HUDEP-2 (cell line): Measurements from ENCODE around the gene FBXO17.
A peak's percentile ranks its signal among the peaks of the same experiment; 100 is the strongest.
"Not testable (repeated sequence)": the region's sequence is repeated elsewhere in the genome, so short reads cannot be mapped to it uniquely, and the experiment has no call there.

ENCODE experiments used
- DNase-seq, 76 experiments: peaks; one replicate each; lab custom pipeline; 2025; ENCODE audit not compliant: unreplicated experiment in 76 of 76; lab: John Stamatoyannopoulos, UW

Gene FBXO17

GRCh38 chr19:38980583-38981374 lies 5.2 kb upstream of the FBXO17 start:
- no peak for DNase-seq

- DNase-seq = peak in 29 of 76 experiments; percentile 3 to 68 (median 29)
Observed at GRCh38 chr19:38979812-38980211, 4.3 kb upstream of the FBXO17 start.

GRCh38 chr19:38978326-38978689 lies 2.8 kb upstream of the FBXO17 start:
- no peak for DNase-seq

- no peak for DNase-seq
Observed at GRCh38 chr19:38977445-38978325, 2.1 kb upstream of the FBXO17 start.

DNA sequence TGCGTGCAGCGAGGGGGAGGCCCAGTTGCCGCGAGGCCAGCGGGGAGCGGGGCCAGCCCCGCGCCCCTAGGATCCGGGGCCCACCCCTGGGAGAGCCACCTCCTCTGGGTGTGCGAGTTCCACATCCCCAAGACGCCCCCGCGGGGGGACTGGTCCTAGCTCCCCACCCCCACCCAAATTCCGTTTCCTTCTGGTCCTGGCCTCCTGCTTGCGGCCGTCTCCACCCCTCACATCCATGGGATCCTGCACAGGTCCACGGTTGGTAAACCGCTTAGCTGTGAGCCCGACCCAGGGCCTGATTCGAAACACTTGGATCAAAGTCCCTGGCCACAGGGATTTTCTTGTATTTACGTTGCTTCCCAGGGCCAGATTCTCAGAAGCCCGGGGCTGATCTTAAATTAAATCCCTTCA lies 324 bp upstream of the FBXO17 start:
- no peak for DNase-seq

- no peak for DNase-seq
Observed at GRCh38 chr19:38974624-38975213, 823 bp downstream of the FBXO17 start.

DNA sequence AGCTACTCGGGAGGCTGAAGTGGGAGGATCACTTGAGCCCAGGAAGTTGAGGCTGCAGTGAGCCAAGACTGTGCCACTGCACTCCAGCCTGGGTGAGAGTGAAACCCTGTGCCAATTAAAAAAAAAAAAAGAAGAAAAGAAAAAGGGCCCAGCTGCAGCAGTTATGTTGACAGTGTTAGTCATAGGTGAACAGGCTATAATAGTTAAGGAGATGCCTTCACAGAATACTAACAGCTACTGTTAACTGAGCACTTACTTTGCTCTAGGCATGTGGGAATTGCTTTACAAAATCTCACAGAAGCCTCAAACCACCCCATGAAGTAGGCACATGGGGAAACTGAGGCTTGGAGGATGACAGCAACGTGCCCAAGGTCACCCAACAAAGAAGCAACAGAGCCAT lies 3.9 kb downstream of the FBXO17 start:
- no peak for DNase-seq

DNA sequence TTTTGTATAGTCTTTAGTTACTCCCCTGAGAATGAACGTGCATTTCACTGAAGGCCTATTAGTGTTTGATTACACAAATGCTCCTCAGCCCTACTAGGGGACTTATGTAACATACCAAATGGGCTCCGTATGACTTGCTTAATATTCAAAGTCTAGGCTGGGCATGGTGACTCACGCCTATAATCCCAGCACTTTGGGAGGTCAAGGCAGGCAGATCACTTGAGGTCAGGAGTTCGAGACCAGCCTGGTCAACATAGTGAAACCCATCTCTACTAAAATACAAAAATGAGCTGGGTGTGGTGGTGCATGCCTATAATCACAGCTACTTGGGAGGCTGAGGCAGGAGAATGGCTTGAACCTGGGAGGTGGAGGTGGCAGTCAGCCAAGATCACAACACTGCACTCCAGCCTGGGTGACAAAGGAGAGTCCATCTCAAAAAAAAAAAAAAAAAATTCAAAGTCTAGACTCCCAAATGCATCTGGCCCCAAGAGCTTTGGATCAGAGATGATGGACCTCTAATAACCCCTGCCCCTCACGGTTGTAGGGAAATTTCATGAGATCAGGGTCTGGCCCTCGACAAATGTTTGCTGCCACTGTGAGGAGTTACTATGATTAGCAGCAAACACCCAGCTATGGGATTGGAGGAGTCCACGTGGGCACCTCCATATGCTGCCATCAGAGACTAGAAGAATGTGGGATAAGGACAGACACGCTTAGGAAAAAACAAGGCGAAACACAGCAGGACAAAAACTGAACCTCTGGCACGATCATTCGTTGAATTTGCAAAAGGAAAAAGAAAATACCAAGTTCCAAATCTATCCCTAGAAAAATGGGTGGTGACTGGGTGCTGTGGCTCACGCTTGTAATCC lies 4.6 kb downstream of the FBXO17 start:
- no peak for DNase-seq

- DNase-seq = not testable (repeated sequence)
Observed at GRCh38 chr19:38966149-38966548, 9.4 kb downstream of the FBXO17 start.

- DNase-seq = no peak
Observed at GRCh38 chr19:38964738-38965137, 10.8 kb downstream of the FBXO17 start.

DNA sequence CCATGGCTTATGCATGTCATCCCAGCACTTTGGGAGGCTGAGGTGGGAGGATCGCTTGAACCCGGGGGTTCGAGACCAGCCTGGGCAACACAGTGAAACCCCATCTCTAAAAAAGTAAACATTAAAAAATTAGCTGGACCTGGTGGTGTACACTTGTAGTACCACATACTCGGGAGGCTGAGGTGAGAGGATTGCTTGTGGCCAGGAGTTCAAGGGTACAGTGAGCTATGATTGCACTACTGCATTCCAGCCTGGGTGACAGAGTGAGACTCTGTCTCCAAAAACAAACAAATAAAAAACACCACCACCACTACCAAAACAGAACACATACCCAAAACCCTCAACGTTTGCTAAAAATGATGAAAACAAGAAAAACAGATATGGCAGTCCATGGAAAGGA lies 15.9 kb downstream of the FBXO17 start:
- no peak for DNase-seq

DNA sequence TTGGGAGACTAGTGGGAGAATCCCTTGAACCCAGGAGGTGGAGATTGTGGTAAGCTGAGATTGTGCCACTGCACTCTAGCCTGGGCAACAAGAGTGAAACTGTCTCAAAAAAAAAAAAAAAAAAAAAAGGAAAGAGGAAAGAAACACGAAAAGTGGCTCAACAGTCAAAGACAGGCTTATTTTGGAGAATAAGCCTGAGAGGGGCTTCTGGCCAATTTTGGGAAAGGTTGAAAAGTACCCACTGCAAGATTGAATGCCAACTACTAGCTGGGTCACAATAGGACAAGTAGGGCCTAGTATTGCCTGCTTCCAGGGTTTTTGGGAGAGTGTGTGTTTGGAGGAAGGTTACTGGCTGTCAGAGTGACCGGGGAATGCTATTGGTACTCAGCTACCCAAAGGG lies 17.2 kb downstream of the FBXO17 start:
- no peak for DNase-seq

GRCh38 chr19:38956264-38956663 lies 19.3 kb downstream of the FBXO17 start:
- DNase-seq = no peak

GRCh38 chr19:38953677-38954076 lies 21.9 kb downstream of the FBXO17 start:
- DNase-seq = no peak

DNA sequence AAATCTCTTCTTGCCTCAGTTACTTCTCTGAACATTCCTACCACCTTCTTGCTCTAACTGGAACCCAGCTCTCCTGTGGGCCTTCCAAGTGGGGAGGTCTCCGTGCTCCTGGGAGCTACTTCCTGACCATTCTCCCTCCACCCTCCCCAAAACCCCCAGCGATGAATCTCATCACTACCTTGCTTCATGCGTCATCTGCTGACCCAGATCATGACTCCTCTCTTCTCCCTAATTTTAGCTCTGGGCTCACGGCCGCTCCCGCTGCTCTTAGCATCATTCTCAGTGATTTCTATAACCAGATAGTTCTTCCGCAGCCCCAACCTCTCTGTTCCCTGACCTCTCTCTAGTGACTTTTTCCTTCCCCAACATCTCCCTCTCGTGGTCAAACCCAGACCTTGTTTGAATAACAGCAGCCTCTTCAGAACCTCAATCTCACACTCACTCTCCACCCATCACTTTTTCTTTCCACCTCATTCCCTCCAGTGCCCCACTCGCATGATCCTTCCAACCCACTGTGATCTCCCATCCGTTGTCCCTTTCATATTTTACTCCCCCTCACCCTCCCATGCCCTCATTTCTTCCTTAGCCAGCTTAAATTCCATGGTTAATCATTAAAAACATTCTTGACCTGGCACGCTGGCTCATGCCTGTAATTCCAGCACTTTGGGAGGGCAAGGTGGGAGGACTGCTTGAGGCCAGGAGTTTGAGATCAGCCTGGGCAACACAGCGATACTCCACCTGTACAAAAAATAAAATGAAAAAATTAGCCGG lies 23.0 kb downstream of the FBXO17 start:
- peak in 48 of 76 experiments; percentile 14 to 77 (median 39) for DNase-seq

DNA sequence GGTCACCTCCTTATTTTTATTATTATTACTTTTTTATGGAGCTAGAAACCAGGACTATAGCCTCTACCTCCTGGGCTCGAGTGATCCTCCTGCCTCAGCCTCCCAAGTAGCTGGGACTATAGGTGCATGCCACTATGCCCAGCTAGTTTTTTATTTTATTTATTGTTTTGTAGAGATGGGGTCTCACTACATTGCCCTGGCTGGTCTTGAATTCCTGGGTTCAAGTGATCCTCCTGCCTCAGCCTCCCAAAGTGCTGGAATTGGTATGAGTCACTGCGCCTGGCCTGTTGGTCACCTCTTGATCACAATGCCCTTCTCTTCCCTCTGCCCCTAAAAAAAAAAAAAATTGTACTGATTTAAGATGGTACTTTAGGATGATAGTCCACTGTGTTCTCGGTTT lies 24.4 kb downstream of the FBXO17 start:
- no peak for DNase-seq

- DNase-seq = peak in 68 of 76 experiments; percentile 18 to 91 (median 74)
Observed at GRCh38 chr19:38949580-38950367, 25.8 kb downstream of the FBXO17 start.

DNA sequence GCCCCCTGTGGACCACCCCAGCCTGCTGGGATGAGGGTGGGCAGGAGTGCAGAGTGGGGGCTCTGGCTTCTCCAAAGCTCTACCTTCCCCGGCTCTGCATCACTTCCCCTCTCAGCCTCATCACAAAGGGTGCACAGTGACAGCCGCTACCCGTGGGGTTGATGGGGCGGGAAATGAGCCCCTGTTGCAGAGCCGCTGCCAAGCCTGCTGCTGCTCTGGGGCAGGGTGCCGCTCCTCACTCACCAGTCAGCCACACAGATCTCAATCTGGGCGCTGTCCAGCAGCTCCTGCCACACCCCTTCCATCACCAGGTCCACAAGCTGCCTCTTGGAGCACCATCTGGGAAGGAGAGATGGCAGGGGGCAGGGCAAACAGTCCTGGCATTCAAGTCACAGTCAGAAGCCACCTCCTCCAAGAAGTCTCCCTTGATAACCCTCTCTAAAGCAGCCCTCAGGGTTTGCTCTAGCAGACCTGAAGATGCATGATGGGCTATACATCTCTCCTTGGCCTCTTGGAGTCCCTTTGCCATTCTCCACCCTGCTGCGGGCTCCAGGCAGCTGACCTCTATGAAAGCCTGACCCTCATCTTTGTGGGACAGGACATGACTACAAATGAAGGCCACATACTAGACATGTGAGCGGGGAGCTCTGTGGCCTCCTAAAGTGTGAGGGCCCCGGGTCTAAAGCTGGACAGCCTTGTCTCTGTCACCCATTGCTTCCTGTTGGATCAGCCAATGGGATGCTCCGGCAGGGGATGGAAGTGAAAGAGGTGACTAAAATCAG lies 29.1 kb downstream of the FBXO17 start:
- DNase-seq = peak in 1 of 76 experiments; percentile 24
